Muscle layer of colon (tissue), 2 donors: Measurements from ENCODE around the gene PEAK3.

Experiments
- H3K27ac ChIP-seq: one replicate; pipeline ENCODE4 v1.7.0; 2013; ENCODE audit warnings: low read depth, mild to moderate bottlenecking, low read length, moderate library complexity
- H3K27me3 ChIP-seq, 2 donors: one replicate each; pipeline ENCODE4 v1.7.0; 2013; ENCODE audit warnings: low read length in 2 of 2, mild to moderate bottlenecking in 2 of 2; ENCODE audit not compliant: insufficient read depth in 2 of 2, control insufficient read depth in 1 of 2
- H3K36me3 ChIP-seq: one replicate; pipeline ENCODE4 v1.7.0; 2013; ENCODE audit warnings: mild to moderate bottlenecking, low read length; ENCODE audit not compliant: insufficient read depth
- H3K4me1 ChIP-seq: one replicate; pipeline ENCODE4 v1.7.0; 2013; ENCODE audit warnings: mild to moderate bottlenecking, low read length; ENCODE audit not compliant: insufficient read depth
- H3K4me3 ChIP-seq, 2 donors: one replicate each; pipeline ENCODE4 v1.7.0; 2013; ENCODE audit warnings: low read length in 2 of 2, low read depth in 1 of 2, mild to moderate bottlenecking in 1 of 2, moderate library complexity in 1 of 2
- H3K9ac ChIP-seq: one replicate; pipeline ENCODE4 v1.7.0; 2013; ENCODE audit warnings: low read length
- H3K9me3 ChIP-seq: one replicate; pipeline ENCODE4 v1.7.0; 2013; ENCODE audit warnings: mild to moderate bottlenecking, low read length
- donor health status: abdominal sarcoma.
- donor health status: Adenocarcinoma of cecum.

The PEAK3 gene

GRCh38 chr19:2260341-2260805 is 21.6 kb downstream of the PEAK3 start:
- Histone ChIP-seq H3K9me3 (no peaks in the 10 kb centered on the region), H3K4me3 (no peak overlapping the region), H3K27me3 (peaks cover 0 to 5% of the 10 kb centered on the region in 2 donors), H3K36me3 (no peaks in the 10 kb centered on the region), H3K4me1 (no peaks in the 10 kb centered on the region), H3K9ac (no peak overlapping the region), H3K27ac (no peak overlapping the region)

DNA sequence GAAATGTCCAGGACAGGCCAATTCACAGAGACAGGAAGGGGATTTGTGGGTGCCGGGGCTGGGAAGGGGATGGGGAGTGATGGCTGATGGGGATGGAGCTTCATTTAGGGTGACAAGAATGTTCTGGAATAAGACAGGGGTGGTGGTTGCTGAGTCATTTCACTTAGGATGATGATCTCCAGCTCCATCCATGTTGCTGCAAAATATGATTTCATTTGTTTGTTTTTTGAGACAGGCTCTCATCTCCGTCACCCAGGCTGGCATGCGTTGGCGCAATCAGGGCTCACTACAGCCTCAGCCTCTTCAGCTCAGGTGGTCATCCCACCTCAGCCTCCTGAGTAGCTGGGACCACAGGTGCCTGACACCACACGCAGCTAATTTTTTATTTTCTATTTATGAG is 22.6 kb downstream of the PEAK3 start:
- peaks cover 0 to 9% of the 10 kb centered on the region in 2 donors for H3K27me3 ChIP-seq
- no peak overlapping the region for H3K9ac ChIP-seq
- no peaks in the 10 kb centered on the region for H3K9me3 ChIP-seq
- no peaks in the 10 kb centered on the region for H3K4me1 ChIP-seq
- H3K4me3 ChIP-seq = no peak overlapping the region
- H3K36me3 ChIP-seq = no peaks in the 10 kb centered on the region
- H3K27ac ChIP-seq = no peak overlapping the region

DNA sequence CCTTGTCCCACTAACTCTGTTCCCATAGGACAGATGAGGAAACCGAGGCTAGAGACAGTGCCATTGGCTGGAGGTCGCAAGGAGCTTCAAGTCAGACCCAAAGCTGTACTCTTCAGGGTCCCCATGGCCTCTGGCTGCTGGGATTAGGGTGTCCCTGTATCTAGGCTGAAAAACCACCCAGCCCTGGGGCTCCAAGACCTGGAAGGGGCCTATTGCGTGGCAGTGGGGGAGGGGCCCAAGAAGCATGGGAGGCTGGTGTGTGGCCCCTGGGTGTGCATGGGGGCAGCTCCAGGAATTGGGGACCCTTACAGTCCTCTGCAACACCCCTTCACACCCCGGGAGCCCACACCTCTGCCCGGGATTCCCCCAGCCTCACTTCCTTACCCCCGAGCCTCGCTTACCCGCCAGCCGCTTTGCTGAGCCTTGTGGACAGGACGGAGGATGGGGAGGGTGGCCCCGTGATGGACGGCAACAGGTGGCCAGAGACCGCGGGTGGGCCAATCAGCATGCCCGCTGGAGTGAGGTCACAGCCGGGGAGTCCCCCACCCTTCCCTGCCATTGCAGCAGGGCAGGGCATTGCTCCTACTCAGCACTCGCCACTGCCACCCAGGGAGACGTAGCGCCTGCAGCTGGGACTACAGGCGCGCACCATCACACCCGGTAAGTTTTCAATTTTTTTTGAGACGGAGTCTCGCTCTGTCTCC is 25.8 kb downstream of the PEAK3 start, which contains the start of gene JSRP1:
Gene JSRP1, minus strand, starts transcription at position 436 of the 704 bp plus-strand sequence. CDS start 1,103 bp downstream, outside the sequence.
- H3K36me3 ChIP-seq = no peaks in the 10 kb centered on the region
- peaks cover 11 to 38% of the 10 kb centered on the region in 2 donors for H3K27me3 ChIP-seq
- H3K27ac ChIP-seq = no peak within 1 kb of the TSS
- H3K4me3 ChIP-seq = no peak within 1 kb of the TSS
- no peaks in the 10 kb centered on the region for H3K9me3 ChIP-seq
- no peak within 1 kb of the TSS for H3K9ac ChIP-seq
- peaks cover 4% of the 10 kb centered on the region for H3K4me1 ChIP-seq

DNA sequence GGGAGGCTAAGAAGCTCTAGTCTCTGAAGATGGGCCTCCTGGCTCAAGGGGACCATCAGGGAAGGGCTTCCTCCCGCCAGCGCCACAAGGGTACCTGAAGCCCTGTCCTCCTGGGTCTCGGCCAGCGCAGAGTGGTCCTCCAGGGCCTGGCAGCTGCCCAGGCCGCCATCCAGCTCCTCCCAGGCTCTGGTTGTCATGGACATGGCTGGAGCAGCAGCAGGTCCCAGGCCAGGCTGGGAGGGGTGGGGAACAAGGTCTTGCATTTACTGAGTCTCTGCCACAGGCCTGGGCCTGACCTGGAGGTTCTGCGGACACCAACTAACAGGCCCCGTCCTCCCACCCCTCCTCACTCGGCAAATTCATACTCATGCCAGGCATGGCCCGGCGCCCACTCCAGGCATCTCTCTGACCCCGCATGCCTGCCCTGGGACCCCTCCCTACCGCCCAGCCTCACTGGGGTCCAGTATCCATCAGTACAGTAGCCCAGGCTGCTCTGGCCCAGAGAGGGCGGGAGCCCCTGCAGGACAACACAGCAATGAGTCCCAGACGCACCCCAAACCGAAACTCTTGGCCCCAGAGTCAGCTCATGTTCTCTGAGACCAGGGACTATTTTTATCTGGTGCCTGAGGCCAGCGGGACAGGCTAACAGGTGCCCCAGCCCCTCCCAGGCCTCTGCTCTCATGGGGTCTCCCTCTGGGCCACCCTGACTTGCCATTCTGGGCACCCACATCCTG is 26.7 kb downstream of the PEAK3 start:
- no peaks in the 10 kb centered on the region for H3K36me3 ChIP-seq
- peaks cover 11 to 46% of the 10 kb centered on the region in 2 donors for H3K27me3 ChIP-seq
- no peak overlapping the region for H3K27ac ChIP-seq
- H3K4me1 ChIP-seq = peaks cover 4% of the 10 kb centered on the region
- H3K9me3 ChIP-seq = no peaks in the 10 kb centered on the region
- no peak overlapping the region for H3K4me3 ChIP-seq
- no peak overlapping the region for H3K9ac ChIP-seq

- Histone ChIP-seq H3K27me3 (peaks cover 11 to 57% of the 10 kb centered on the region in 2 donors), H3K4me1 (peaks cover 4% of the 10 kb centered on the region), H3K9me3 (no peaks in the 10 kb centered on the region), H3K9ac (no peak overlapping the region), H3K27ac (no peak overlapping the region), H3K4me3 (no peak overlapping the region), H3K36me3 (no peaks in the 10 kb centered on the region)
These were observed 27.7 kb downstream of the PEAK3 start for GRCh38 chr19:2254064-2254872.

DNA sequence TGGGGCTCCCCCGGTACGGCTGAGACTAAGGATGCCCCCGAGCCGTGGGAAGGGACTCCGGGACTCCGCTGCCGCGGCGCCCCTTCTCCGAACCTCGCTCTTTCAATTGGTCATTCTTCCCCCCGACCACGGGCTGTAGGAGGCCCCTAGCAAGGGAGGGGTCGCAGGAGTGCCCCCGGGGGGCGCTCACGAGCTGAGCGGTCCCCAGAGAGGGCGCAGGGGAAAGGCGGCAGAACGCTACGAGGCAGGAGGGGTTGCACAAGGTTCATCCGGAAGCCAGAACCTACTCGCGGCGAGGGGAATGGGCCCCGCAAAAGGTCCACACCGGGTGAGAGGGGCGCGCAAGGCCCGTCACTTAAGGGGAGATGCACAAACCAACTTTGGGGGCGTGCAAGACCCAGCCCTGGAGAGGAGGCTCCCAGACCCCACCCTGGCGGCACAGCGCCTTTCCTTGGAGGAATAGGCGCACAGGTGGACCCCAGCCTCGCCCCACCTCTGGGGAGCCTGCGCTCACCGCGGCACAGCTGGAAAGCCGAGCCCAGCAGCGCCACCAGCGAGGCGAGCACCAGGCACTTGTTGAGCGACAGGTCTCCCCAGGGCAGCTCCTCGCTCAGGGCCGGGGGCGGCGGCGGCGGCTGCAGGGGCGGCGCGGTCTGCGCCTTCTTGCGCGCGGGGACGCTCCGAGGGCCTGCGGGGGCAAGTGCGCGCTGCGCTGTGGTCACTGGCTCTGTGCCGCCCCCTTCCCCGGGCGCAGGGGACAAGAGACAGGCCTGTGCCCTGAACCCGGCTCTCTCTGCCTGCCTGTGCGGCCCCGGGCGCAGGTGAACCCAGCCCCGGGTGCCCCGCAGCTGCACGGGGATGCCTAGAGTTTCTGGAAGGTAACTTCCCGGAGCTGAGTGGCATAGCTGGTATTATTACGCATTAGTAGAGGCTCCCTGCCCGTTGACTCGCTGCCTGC is 28.6 kb downstream of the PEAK3 start:
- no peak overlapping the region for H3K27ac ChIP-seq
- H3K27me3 ChIP-seq = peaks cover 11 to 58% of the 10 kb centered on the region in 2 donors
- no peak overlapping the region for H3K4me3 ChIP-seq
- peaks cover 4% of the 10 kb centered on the region for H3K4me1 ChIP-seq
- no peaks in the 10 kb centered on the region for H3K9me3 ChIP-seq
- H3K36me3 ChIP-seq = no peaks in the 10 kb centered on the region
- no peak overlapping the region for H3K9ac ChIP-seq

- H3K27me3 ChIP-seq = peaks cover 11 to 58% of the 10 kb centered on the region in 2 donors
- no peak overlapping the region for H3K27ac ChIP-seq
- no peaks in the 10 kb centered on the region for H3K36me3 ChIP-seq
- no peak overlapping the region for H3K9ac ChIP-seq
- H3K4me3 ChIP-seq = no peak overlapping the region
- H3K9me3 ChIP-seq = no peaks in the 10 kb centered on the region
- peaks cover 4% of the 10 kb centered on the region for H3K4me1 ChIP-seq
These were observed 29.2 kb downstream of the PEAK3 start for GRCh38 chr19:2252797-2253105.

DNA sequence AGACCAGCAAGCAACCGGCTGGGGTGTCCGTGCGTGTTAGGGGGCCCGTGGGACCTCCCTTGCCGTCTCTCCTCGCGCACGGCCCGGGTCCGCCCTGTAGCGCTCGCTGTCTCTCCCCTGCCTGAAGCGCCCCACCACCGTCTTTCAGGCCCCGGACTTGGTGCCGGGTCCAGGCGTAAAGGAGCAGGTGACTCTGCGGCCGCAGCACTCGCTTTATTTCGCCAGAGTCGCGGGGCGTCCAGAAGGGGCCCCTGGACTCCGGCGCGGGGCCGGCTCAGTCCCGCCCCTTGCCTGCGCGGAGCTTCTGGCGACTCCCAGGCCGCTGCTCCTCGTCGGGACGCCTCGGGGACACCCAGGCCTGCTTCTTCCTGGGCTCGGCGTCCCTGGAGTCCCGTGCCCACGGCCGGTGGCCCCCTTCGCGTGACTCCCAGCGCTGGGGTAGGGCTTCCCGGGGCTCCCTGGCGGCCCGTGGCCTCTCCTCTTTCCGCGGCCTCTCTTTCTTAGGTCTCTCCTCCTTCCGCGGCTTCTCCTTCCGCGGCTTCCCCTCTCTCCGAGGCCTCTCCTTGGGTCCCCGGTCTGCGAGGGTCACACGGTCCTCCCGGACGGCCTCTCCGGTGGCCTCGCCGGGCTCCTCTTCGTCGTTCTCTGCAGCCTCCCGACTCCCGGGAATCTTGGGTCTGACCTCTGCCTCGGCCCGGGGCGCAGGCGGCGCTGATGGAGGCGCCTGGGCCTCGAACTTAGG is 29.7 kb downstream of the PEAK3 start:
- no peak overlapping the region for H3K9ac ChIP-seq
- no peak overlapping the region for H3K4me3 ChIP-seq
- no peaks in the 10 kb centered on the region for H3K9me3 ChIP-seq
- H3K4me1 ChIP-seq = peaks cover 4% of the 10 kb centered on the region
- H3K36me3 ChIP-seq = peaks cover 4% of the 10 kb centered on the region
- H3K27ac ChIP-seq = no peak overlapping the region
- H3K27me3 ChIP-seq = peaks cover 11 to 58% of the 10 kb centered on the region in 2 donors

GRCh38 chr19:2251106-2252054 is 30.6 kb downstream of the PEAK3 start:
- Histone ChIP-seq H3K9me3 (no peaks in the 10 kb centered on the region), H3K27me3 (peaks cover 11 to 58% of the 10 kb centered on the region in 2 donors), H3K4me1 (peaks cover 4% of the 10 kb centered on the region), H3K4me3 (no peak overlapping the region), H3K9ac (no peak overlapping the region), H3K36me3 (peaks cover 12% of the 10 kb centered on the region), H3K27ac (no peak overlapping the region)
